Measurements from ENCODE around the gene GATD1.

- TF ChIP-seq MAX (IDR thresholded peaks at IDR 0.05) (no peak), CTCF (IDR thresholded peaks at IDR 0.05 in 2 of 3, conservative IDR thresholded peaks at IDR 0.05 in 1 of 3; ENCODE audit: borderline replicate concordance in 1 of 3, insufficient read depth in 1 of 3, low read depth in 2 of 3, low read length in 2 of 3) (no peak), TCF7L2 (IDR thresholded peaks at IDR 0.05; ENCODE audit: borderline replicate concordance, extremely low read depth, insufficient read depth, insufficient read length) (no peak), SP1 (IDR thresholded peaks at IDR 0.05; ENCODE audit: low read depth) (no peak), ZFX (IDR thresholded peaks at IDR 0.05) (no peak), POLR2A (IDR thresholded peaks at IDR 0.05; ENCODE audit: borderline replicate concordance, extremely low read depth, insufficient read depth, insufficient read length) (no peak), EZH2 (IDR thresholded peaks at IDR 0.05) (no peak), ELF1 (IDR thresholded peaks at IDR 0.05; ENCODE audit: borderline replicate concordance, low read depth) (no peak), CEBPB (IDR thresholded peaks at IDR 0.05; ENCODE audit: low read depth) (no peak), EGR1 (IDR thresholded peaks at IDR 0.05; ENCODE audit: low read depth) (no peak)
These were observed 1.1 kb downstream of the GATD1 start for GRCh38 chr11:776263-776560.
